HL-60 (cell line): Measurements from ENCODE around the gene TMEM201.

Source experiments
- DNase-seq, 2 experiments: peaks; one replicate each; pipeline ENCODE4 v3.0.0-alpha.2; 2010 to 2020; ENCODE audit warnings: low read depth in 1 of 2, low spot score in 1 of 2
- H3K27ac ChIP-seq: fragments of 250-450 bp; sonication (Bioruptor Pico); replicated peaks from 2 replicates; pipeline ENCODE4 v1.5.1; 2020; ENCODE audit warnings: mild to moderate bottlenecking, moderate library complexity
- H3K27me3 ChIP-seq: fragments of 250-450 bp; sonication (Bioruptor Pico); 2 replicates; pipeline ENCODE4 v1.5.1; 2021; ENCODE audit warnings: mild to moderate bottlenecking, moderate library complexity; ENCODE audit not compliant: insufficient read depth, poor library complexity, severe bottlenecking
- H3K4me3 ChIP-seq: replicated peaks from 2 replicates; pipeline ENCODE4 v1.5.1; 2011; ENCODE audit warnings: mild to moderate bottlenecking, control low read depth, low read length; ENCODE audit not compliant: insufficient read depth
- GABPA ChIP-seq: IDR thresholded peaks from 2 replicates; pipeline ENCODE4 v1.6.1; 2012; ENCODE audit warnings: low read depth
- POLR2AphosphoS5 ChIP-seq: IDR thresholded peaks from 2 replicates; pipeline ENCODE4 v1.6.1; 2012; ENCODE audit warnings: low read depth
- SPI1 ChIP-seq: IDR thresholded peaks from 2 replicates; pipeline ENCODE4 v1.6.1; 2012; ENCODE audit warnings: low read depth, mild to moderate bottlenecking, borderline replicate concordance
- TF ChIP-seq, protein P1 (sequence below): IDR thresholded peaks from 2 replicates; pipeline ENCODE4 v1.6.1; 2012; ENCODE audit warnings: low read depth; ENCODE audit not compliant: insufficient replicate concordance
- TF ChIP-seq, protein P2 (sequence below): IDR thresholded peaks from one replicate; pipeline ENCODE4 v1.5.1; 2011; ENCODE audit warnings: low read length, control low read depth, inconsistent platforms; ENCODE audit not compliant: insufficient read depth

The TMEM201 gene

DNA sequence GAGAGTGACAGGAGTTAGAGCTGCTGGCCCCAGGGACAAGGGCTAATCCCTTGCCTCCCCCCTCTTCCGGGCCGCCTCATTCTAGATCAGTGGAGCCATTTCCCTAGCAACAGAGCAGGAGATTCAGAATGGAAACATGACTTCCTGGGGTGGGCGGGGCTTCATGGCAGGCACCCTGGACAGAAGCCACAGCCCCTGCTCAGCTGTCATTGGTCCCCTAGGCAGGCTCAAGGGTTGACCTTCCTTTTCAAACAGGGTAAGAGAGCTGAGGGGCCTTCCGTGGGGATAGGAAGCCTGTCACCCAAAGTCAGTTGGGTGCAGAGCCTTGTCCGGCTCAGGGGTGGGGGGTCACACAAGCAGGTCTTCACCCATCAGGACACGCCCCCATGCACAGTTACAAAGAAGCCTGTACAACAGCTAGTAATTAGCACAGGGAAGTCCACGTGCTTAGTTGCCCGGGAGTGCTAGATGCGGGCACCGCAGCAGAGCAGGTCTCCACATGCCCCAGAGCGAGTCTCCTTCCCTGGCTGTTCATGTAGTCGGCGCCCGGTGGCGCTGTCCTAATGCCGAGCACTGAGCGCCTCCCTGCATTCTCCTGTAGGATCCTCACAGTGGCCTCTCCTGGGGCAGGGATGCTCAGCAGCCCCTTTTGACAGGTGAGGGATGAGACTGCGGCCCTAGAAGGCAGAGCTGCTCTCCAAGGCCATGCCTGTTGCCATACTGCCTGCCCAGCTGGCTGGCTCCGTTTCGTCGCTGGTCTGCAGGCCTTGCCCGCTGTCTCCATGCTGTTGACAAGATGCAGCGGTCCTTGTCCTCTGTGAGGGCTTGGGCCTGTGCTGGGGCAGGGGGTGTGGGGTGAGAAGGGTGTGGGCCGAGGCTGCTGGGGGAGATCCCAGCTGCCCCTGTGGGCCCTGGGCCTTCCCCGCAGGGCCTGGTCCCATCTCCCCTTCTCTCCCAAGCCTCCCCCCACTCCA is 5.1 kb downstream of the TMEM201 start:
- DNase-seq: peak; percentile 57 to 86
- TF ChIP-seq, protein P1, sequence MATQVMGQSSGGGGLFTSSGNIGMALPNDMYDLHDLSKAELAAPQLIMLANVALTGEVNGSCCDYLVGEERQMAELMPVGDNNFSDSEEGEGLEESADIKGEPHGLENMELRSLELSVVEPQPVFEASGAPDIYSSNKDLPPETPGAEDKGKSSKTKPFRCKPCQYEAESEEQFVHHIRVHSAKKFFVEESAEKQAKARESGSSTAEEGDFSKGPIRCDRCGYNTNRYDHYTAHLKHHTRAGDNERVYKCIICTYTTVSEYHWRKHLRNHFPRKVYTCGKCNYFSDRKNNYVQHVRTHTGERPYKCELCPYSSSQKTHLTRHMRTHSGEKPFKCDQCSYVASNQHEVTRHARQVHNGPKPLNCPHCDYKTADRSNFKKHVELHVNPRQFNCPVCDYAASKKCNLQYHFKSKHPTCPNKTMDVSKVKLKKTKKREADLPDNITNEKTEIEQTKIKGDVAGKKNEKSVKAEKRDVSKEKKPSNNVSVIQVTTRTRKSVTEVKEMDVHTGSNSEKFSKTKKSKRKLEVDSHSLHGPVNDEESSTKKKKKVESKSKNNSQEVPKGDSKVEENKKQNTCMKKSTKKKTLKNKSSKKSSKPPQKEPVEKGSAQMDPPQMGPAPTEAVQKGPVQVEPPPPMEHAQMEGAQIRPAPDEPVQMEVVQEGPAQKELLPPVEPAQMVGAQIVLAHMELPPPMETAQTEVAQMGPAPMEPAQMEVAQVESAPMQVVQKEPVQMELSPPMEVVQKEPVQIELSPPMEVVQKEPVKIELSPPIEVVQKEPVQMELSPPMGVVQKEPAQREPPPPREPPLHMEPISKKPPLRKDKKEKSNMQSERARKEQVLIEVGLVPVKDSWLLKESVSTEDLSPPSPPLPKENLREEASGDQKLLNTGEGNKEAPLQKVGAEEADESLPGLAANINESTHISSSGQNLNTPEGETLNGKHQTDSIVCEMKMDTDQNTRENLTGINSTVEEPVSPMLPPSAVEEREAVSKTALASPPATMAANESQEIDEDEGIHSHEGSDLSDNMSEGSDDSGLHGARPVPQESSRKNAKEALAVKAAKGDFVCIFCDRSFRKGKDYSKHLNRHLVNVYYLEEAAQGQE: peak; percentile 88
- TF ChIP-seq GABPA: no peak
- TF ChIP-seq SPI1: peak; percentile 70; the same call in 1 of the 2 replicates
- TF ChIP-seq, protein P2, sequence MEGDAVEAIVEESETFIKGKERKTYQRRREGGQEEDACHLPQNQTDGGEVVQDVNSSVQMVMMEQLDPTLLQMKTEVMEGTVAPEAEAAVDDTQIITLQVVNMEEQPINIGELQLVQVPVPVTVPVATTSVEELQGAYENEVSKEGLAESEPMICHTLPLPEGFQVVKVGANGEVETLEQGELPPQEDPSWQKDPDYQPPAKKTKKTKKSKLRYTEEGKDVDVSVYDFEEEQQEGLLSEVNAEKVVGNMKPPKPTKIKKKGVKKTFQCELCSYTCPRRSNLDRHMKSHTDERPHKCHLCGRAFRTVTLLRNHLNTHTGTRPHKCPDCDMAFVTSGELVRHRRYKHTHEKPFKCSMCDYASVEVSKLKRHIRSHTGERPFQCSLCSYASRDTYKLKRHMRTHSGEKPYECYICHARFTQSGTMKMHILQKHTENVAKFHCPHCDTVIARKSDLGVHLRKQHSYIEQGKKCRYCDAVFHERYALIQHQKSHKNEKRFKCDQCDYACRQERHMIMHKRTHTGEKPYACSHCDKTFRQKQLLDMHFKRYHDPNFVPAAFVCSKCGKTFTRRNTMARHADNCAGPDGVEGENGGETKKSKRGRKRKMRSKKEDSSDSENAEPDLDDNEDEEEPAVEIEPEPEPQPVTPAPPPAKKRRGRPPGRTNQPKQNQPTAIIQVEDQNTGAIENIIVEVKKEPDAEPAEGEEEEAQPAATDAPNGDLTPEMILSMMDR: no peak
- no peak for TF ChIP-seq POLR2AphosphoS5
- Histone ChIP-seq H3K27me3 (no peaks in the 10 kb centered on the region), H3K27ac (peak overlapping the region; percentile 58), H3K4me3 (no peak overlapping the region)

DNA sequence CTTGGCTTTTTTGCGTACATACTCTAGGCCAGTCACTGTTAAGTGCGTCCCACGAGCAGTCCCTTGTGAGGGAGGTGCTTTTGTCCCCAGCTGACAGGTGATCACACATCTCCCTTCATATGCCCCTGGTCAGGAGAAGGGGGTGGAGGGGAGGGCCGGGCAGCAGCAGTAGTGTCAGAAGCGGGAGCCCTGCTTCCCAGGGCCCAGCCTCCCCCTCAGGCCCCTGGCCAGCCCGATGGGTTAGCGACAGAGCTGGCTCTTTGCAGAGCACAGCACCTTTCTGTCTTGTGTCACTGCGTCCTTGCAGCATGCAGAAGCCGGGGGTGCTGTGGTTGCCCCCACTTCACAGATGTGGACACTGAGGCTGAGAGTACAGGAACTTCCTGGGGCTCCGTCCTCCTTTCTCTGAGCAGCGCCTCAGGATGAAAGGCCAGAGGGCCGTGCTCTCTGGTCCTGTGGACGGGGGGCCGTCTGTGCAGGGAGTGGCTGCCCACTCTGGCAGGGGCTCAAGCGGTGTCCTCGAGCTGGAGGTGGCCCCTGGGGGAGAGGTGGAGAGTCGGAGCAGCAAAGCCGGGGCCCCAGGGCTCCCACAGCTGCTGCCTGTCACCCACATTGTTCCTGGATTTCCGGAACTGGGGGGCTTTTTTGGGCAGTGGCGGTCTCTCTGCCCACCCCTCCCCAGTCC is 5.9 kb downstream of the TMEM201 start:
- Histone ChIP-seq H3K27ac (no peak overlapping the region), H3K4me3 (no peak overlapping the region), H3K27me3 (no peaks in the 10 kb centered on the region)
- DNase-seq: no peak
- TF ChIP-seq SPI1 (no peak), POLR2AphosphoS5 (no peak), GABPA (no peak)

DNA sequence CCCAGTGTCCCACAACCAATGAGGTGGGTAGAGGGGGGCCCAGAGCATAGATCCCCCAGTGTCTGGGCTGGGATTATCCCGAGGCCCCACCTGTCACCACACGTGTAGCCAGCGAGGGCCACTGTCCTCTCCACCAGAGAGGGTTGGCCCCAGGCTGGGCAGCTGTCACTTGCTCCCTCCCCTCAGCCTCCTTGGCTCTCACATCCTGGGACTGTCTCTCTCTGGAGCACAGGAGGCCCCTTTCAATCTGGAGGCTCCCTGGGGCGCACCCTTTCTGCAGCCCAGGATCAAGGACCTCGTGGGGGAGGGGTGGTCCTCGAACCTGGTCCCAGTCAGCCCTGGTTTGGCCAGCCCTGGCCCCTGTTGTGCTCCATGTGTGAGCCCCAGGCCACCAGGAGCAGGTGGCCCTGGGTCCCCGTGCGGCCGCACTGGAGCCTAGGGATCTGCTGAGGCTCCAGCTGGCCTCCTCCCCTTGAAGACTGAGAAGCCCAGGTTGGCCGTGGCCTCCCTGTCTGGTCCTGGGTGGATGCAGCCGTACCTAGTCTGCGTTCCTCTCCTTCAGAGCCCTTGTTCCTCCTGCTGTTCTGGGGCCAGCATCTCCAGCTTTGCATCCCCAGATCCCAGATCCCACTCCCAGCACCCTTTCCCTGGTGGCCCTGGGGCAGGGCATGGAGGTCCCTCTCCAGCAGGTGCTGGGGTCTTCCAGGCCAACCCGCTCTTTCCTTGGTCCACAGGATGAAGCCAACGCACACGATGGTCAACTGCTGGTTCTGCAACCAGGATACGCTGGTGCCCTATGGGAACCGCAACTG is 6.7 kb downstream of the TMEM201 start:
- no peak overlapping the region for H3K27ac ChIP-seq
- no peaks in the 10 kb centered on the region for H3K27me3 ChIP-seq
- DNase-seq: no peak
- TF ChIP-seq, protein P2: no peak
- TF ChIP-seq GABPA: no peak
- TF ChIP-seq, protein P1: no peak
- no peak for TF ChIP-seq SPI1
- no peak for TF ChIP-seq POLR2AphosphoS5
- H3K4me3 ChIP-seq: no peak overlapping the region
